Measurements from ENCODE around the gene GOLGA8T.
A peak's percentile ranks its signal among the peaks of the same experiment; 100 is the strongest.
"Not testable (repeated sequence)": the region's sequence is repeated elsewhere in the genome, so short reads cannot be mapped to it uniquely, and the experiment has no call there.

GOLGA8T gene

DNA sequence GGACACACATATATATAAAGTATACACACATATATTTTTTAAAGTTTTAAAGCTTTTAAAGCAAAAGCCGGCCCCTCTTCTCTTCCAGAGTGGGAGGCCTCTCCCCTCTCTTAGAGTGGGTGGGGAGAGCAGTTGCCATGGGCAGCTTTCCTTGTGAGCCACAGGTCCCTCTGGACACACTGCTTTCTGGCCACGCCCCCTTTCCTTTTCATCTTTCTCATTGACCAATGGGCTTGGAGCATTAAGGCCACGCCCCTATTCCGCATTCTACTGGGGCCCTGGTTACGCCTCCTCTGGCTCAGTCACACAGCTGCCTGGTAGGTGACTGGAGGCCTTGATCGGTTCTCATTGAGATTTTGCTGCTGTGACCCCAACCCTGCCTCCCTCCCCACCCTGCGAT is at the start of gene GOLGA8T:
Gene GOLGA8T, plus strand, starts transcription at position 301 of the 400 bp plus-strand sequence. Its CDS starts 98 bp downstream, at position 399.
- H3K79me2 ChIP-seq (ENCODE audit: control insufficient read depth, insufficient read depth, low read length, unreplicated experiment); H3K27ac ChIP-seq (ENCODE audit: low read depth, low read length); H3K27me3 ChIP-seq (ENCODE audit: insufficient read depth, low read length); H3K36me3 ChIP-seq (ENCODE audit: insufficient read depth, low read length); H3K4me1 ChIP-seq (ENCODE audit: control insufficient read depth, insufficient read depth, low read length, unreplicated experiment); H2AFZ ChIP-seq (ENCODE audit: low read length, unreplicated experiment); H3K4me3 ChIP-seq (ENCODE audit: low read depth, low read length): not testable (repeated sequence)

DNA sequence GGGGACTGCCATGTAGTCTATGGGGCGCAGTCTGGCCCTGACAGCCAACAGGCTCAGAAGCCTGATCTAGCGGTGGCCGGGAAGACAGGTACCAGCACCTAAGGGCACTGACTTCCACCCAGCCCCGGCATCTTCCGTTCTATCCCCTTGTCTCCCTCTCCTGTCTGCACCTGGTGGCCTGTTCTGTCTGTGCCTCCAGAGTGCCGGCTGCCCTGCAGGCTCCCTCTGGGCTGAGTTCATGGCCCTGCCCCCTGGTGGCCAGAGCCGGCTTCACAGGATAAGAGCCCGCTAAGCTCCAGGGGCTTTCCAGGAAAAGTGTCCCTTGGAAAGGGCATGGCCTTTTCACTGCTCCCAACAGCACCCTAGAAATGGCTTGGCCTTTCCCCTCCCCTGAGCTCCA is 37.0 kb upstream of the GOLGA8T start:
- H3K4me1 ChIP-seq (ENCODE audit: control insufficient read depth, insufficient read depth, low read length, unreplicated experiment); H3K27me3 ChIP-seq (ENCODE audit: insufficient read depth, low read length); H3K79me2 ChIP-seq (ENCODE audit: control insufficient read depth, insufficient read depth, low read length, unreplicated experiment); H3K27ac ChIP-seq (ENCODE audit: low read depth, low read length); H2AFZ ChIP-seq (ENCODE audit: low read length, unreplicated experiment); H3K4me3 ChIP-seq (ENCODE audit: low read depth, low read length); H3K36me3 ChIP-seq (ENCODE audit: insufficient read depth, low read length): not testable (repeated sequence)

GRCh38 chr15:30102890-30103289 is 32.0 kb upstream of the GOLGA8T start:
- not testable (repeated sequence) for H3K27me3 ChIP-seq (ENCODE audit: insufficient read depth, low read length); H3K36me3 ChIP-seq (ENCODE audit: insufficient read depth, low read length); H3K4me3 ChIP-seq (ENCODE audit: low read depth, low read length); H3K4me1 ChIP-seq (ENCODE audit: control insufficient read depth, insufficient read depth, low read length, unreplicated experiment); H3K27ac ChIP-seq (ENCODE audit: low read depth, low read length); H2AFZ ChIP-seq (ENCODE audit: low read length, unreplicated experiment); H3K79me2 ChIP-seq (ENCODE audit: control insufficient read depth, insufficient read depth, low read length, unreplicated experiment)

- not testable (repeated sequence) for H3K27me3 ChIP-seq (ENCODE audit: insufficient read depth, low read length); H2AFZ ChIP-seq (ENCODE audit: low read length, unreplicated experiment); H3K4me1 ChIP-seq (ENCODE audit: control insufficient read depth, insufficient read depth, low read length, unreplicated experiment); H3K79me2 ChIP-seq (ENCODE audit: control insufficient read depth, insufficient read depth, low read length, unreplicated experiment); H3K36me3 ChIP-seq (ENCODE audit: insufficient read depth, low read length); H3K27ac ChIP-seq (ENCODE audit: low read depth, low read length)
- peak overlapping the region; percentile 73 for H3K4me3 ChIP-seq (ENCODE audit: low read depth, low read length)
Observed at GRCh38 chr15:30103941-30104507, 30.8 kb upstream of the GOLGA8T start.

DNA sequence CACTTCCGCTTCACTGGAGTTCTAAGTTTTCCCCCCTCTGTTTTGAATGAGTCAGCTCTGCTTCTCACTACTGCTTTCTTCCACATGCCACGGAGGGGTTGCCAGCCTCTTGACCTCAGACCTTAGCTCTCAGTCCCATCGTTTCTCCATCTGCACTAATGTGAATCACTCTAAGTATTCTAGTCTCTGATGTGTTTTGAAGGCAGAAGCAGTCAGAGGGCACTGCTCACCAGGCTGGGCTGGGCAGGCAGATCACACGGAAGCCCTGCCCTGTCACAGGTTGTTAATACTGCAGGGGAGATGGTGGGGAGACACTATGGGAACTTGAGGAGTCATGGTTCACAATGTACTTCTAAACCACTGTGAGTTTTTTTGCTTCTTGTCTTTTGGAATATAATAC is 24.3 kb upstream of the GOLGA8T start:
- not testable (repeated sequence) for H3K4me3 ChIP-seq (ENCODE audit: low read depth, low read length); H3K79me2 ChIP-seq (ENCODE audit: control insufficient read depth, insufficient read depth, low read length, unreplicated experiment); H3K27ac ChIP-seq (ENCODE audit: low read depth, low read length)

GRCh38 chr15:30130066-30130465 is 4.8 kb upstream of the GOLGA8T start:
- H3K36me3 ChIP-seq (ENCODE audit: insufficient read depth, low read length); H3K4me3 ChIP-seq (ENCODE audit: low read depth, low read length); H3K27me3 ChIP-seq (ENCODE audit: insufficient read depth, low read length); H2AFZ ChIP-seq (ENCODE audit: low read length, unreplicated experiment); H3K79me2 ChIP-seq (ENCODE audit: control insufficient read depth, insufficient read depth, low read length, unreplicated experiment); H3K27ac ChIP-seq (ENCODE audit: low read depth, low read length); H3K4me1 ChIP-seq (ENCODE audit: control insufficient read depth, insufficient read depth, low read length, unreplicated experiment): not testable (repeated sequence)

More for the DNA sequence above, 24.3 kb upstream of the GOLGA8T start:
- not testable (repeated sequence) for H3K27me3 ChIP-seq (ENCODE audit: insufficient read depth, low read length); H3K36me3 ChIP-seq (ENCODE audit: insufficient read depth, low read length); H3K4me1 ChIP-seq (ENCODE audit: control insufficient read depth, insufficient read depth, low read length, unreplicated experiment); H2AFZ ChIP-seq (ENCODE audit: low read length, unreplicated experiment)

GRCh38 chr15:30143246-30143645 is 8.4 kb downstream of the GOLGA8T start:
- not testable (repeated sequence) for H2AFZ ChIP-seq (ENCODE audit: low read length, unreplicated experiment); H3K4me1 ChIP-seq (ENCODE audit: control insufficient read depth, insufficient read depth, low read length, unreplicated experiment); H3K79me2 ChIP-seq (ENCODE audit: control insufficient read depth, insufficient read depth, low read length, unreplicated experiment); H3K27ac ChIP-seq (ENCODE audit: low read depth, low read length); H3K4me3 ChIP-seq (ENCODE audit: low read depth, low read length); H3K27me3 ChIP-seq (ENCODE audit: insufficient read depth, low read length); H3K36me3 ChIP-seq (ENCODE audit: insufficient read depth, low read length)

GRCh38 chr15:30149891-30150290 is 15.0 kb downstream of the GOLGA8T start:
- not testable (repeated sequence) for H3K79me2 ChIP-seq (ENCODE audit: control insufficient read depth, insufficient read depth, low read length, unreplicated experiment); H3K27ac ChIP-seq (ENCODE audit: low read depth, low read length); H3K4me1 ChIP-seq (ENCODE audit: control insufficient read depth, insufficient read depth, low read length, unreplicated experiment); H3K36me3 ChIP-seq (ENCODE audit: insufficient read depth, low read length); H3K4me3 ChIP-seq (ENCODE audit: low read depth, low read length); H3K27me3 ChIP-seq (ENCODE audit: insufficient read depth, low read length); H2AFZ ChIP-seq (ENCODE audit: low read length, unreplicated experiment)

DNA sequence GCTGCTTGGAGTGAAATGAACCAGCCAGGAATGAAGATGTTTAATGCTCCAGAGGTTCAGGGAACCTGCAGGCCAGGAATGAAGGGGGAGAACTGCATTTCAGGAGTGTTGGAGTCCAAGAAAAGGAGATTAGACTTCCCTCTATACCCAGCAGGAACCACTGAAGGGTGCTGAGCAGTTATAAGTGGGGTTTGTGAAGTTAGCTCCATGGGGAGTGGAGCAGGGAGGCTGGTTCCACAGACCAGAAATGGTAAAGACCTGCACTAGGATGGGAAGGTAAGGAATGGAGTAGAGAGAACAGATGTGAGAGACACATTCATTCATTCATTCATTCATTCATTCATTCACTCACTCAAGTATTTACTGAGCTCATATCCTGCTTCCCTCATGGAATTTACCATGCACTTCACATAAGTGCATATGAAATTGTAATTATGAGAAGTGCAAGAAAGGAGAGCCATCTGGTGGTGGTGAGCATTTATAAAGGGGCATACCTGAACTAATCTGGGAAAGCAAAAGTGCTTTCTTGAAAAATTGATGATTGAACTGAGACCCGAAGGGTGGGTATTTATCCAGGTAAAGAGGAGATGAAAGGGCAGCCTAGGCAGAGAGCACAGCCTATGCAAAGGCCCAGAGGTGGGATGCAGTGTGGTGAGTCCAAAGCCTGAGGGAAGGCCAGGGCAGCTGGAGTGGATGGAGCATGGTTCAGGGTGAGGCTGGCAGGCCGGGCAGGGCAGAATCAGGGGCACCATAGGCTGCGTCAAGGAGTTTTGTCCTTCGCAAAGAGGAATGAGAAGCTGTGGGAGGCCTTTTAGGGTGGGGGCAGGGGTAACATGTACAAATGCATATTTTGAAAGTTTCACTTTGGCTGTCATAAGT is 27.9 kb downstream of the GOLGA8T start:
- H2AFZ ChIP-seq (ENCODE audit: low read length, unreplicated experiment); H3K4me1 ChIP-seq (ENCODE audit: control insufficient read depth, insufficient read depth, low read length, unreplicated experiment); H3K4me3 ChIP-seq (ENCODE audit: low read depth, low read length); H3K36me3 ChIP-seq (ENCODE audit: insufficient read depth, low read length); H3K79me2 ChIP-seq (ENCODE audit: control insufficient read depth, insufficient read depth, low read length, unreplicated experiment); H3K27ac ChIP-seq (ENCODE audit: low read depth, low read length); H3K27me3 ChIP-seq (ENCODE audit: insufficient read depth, low read length): not testable (repeated sequence)

DNA sequence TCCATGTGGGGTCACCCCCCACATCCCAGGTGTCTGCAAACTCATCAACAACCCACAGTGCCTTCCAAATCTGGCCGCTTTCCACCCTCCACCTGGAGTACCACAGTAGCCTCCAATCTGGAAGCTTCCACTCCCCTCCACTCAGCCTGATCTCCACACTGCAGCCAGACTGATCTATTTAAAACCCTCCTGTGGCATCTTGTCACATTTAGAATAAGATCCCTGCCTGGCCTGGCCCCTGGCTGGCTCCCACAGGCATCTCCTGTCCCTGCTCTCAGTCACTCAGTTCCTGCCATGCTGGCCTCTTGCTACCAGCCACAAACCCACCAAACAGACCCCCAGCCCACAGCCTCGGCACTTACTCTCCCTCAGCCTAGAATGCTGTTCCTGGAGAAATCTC is 28.9 kb downstream of the GOLGA8T start:
- not testable (repeated sequence) for H3K4me1 ChIP-seq (ENCODE audit: control insufficient read depth, insufficient read depth, low read length, unreplicated experiment); H3K27ac ChIP-seq (ENCODE audit: low read depth, low read length); H3K79me2 ChIP-seq (ENCODE audit: control insufficient read depth, insufficient read depth, low read length, unreplicated experiment); H3K4me3 ChIP-seq (ENCODE audit: low read depth, low read length); H3K36me3 ChIP-seq (ENCODE audit: insufficient read depth, low read length); H3K27me3 ChIP-seq (ENCODE audit: insufficient read depth, low read length); H2AFZ ChIP-seq (ENCODE audit: low read length, unreplicated experiment)

- H3K4me3 ChIP-seq (ENCODE audit: low read depth, low read length); H2AFZ ChIP-seq (ENCODE audit: low read length, unreplicated experiment); H3K27ac ChIP-seq (ENCODE audit: low read depth, low read length); H3K79me2 ChIP-seq (ENCODE audit: control insufficient read depth, insufficient read depth, low read length, unreplicated experiment); H3K36me3 ChIP-seq (ENCODE audit: insufficient read depth, low read length); H3K4me1 ChIP-seq (ENCODE audit: control insufficient read depth, insufficient read depth, low read length, unreplicated experiment); H3K27me3 ChIP-seq (ENCODE audit: insufficient read depth, low read length): not testable (repeated sequence)
Observed at GRCh38 chr15:30164257-30164656, 29.4 kb downstream of the GOLGA8T start.
